Renal cortex interstitium (tissue), 11 donors: ENCODE results near the gene ATG13. TPM values are rescaled to one million over a fixed set of nuclear protein-coding genes. Genes with fewer than 3 reads are reported as not detected.
"Not testable (repeated sequence)": the region's sequence is repeated elsewhere in the genome, so short reads cannot be mapped to it uniquely, and the experiment has no call there.

Experiments used
- DNase-seq, 11 donors: peaks; one replicate each; pipeline ENCODE4 v3.0.0-alpha.2; 2013; ENCODE audit warnings: low read depth in 9 of 11, low spot score in 4 of 11; ENCODE audit errors: extremely low read depth in 1 of 11
- polyA plus RNA-seq, 3 donors: library from polyadenylated mRNA; unstranded; fragments of 120-200 nt; gene quantifications; one replicate each; pipeline ENCODE4 v1.2.1, GENCODE V29; 2013; ENCODE audit not compliant: insufficient read length in 3 of 3

ATG13 gene
- polyA plus RNA-seq, 3 donors, result 60.0 to 72.7 (median 63.0) TPM

GRCh38 chr11:46665356-46665755, 48.0 kb downstream of the ATG13 start:
- no peak for DNase-seq

DNA sequence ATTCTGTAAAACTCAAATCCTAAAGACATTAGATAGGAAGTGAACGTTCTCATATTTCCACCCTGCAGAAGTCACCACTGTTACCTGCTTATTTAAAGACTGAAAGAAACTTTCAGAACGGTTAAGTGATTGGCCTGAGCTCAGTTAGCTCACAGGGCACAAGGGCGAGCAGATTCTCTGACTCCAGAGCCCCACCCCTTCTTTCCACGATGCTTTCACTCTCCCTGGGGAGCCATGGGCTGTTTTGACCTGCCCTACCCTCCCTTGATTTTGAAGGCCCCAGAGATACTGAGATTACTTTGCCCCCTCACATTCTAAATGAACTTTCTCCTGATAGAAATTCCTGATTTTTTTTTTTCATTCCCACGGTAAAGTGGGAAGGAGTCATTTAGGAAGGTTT, 49.2 kb downstream of the ATG13 start:
- DNase-seq, result no peak

GRCh38 chr11:46667043-46667481, 49.7 kb downstream of the ATG13 start:
- peak in 1 of 11 donors; percentile 25 for DNase-seq

- no peak for DNase-seq
Observed at GRCh38 chr11:46668480-46669085, 51.2 kb downstream of the ATG13 start.

DNA sequence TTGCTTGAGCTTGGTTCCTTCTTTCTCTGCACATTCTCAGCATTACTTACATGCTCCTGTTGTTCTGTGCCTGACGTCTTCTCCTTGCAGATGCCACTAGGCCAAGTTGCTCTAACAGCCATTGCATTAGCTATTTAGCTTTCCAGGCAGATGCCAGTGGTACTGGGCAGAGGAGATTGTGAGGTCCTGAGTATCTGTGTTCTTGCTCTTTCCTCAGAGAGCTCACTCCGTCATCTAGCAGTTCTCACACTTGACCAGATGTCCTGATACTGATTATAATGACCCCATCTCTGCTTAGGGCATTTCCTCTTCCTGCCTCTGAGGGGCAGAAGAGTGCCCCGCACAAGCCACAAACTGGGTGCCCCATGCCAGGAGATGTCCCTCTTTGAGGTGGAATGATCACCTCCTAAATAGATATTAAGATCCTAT, 52.4 kb downstream of the ATG13 start:
- no peak for DNase-seq

- not testable (repeated sequence) for DNase-seq
Observed at GRCh38 chr11:46670521-46670920, 53.2 kb downstream of the ATG13 start.

GRCh38 chr11:46671958-46672315, 54.6 kb downstream of the ATG13 start:
- no peak for DNase-seq

DNA sequence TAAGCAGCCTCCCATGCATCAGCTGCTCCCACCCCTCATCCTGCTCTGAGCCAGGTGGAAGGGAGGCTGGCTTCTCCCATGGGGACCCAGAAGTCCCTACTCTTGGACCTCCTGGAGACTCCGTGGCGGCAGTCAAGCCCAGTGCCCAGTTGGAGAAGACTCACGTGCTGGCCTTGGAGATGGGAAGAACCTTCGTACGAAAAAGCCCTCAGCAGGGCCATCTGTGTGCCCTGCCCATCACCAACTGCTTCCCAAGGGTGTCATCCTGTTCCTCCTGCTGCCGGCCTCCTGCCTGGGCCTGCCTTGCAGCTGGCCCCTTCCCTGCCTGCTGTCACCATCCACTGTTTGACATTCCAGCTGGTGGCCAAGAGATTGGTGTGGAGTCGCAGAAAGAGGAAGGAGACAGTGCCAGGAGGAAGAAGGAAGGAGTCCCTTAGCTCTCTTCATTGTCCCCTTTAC, 55.1 kb downstream of the ATG13 start:
- DNase-seq, result no peak

- no peak for DNase-seq
Observed at GRCh38 chr11:46673713-46674462, 56.5 kb downstream of the ATG13 start.

- no peak for DNase-seq
Observed at GRCh38 chr11:46674463-46675287, 57.3 kb downstream of the ATG13 start.

GRCh38 chr11:46675288-46675851, 58.0 kb downstream of the ATG13 start:
- DNase-seq, result no peak

- no peak for DNase-seq
Observed at GRCh38 chr11:46675949-46676348, 58.6 kb downstream of the ATG13 start.

GRCh38 chr11:46676436-46677158, 59.2 kb downstream of the ATG13 start:
- DNase-seq, result no peak

GRCh38 chr11:46677169-46677568, 59.8 kb downstream of the ATG13 start:
- no peak for DNase-seq

DNA sequence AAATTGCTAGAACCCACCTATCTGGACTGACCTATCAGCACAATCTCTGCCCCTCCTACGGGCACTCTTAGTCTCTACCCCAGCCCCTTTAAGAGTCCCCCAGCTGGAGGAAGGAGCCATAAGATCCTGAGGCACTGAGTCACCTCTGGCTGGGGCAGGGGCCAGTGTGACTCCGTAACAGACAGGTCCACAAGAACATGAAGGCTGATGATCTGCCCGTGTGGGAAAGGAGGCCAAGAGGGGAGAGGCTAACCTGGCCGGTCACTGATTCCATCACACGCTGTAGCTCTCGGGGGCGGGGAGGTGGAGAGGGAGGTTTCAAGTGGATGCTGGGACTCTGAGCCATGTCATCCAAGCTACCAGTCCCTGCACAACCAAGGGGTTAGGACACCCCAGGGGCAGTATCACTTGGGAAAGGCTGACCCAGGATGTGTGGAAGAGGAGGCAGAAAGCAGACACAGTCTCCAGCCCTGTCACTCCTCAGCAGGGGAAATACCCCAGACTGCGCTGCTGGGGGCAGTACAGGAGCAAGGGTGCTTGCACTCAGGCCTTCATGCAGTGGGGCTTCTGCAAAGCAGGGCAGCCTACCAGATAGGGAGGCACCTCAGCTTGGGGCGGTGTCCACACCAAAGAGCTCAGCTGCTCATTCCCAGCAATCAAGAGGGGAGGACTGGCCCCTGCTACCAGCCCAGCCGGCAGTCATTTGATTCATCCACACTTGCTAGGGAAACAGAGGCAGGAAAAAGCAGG, 60.8 kb downstream of the ATG13 start:
- DNase-seq, result no peak

DNA sequence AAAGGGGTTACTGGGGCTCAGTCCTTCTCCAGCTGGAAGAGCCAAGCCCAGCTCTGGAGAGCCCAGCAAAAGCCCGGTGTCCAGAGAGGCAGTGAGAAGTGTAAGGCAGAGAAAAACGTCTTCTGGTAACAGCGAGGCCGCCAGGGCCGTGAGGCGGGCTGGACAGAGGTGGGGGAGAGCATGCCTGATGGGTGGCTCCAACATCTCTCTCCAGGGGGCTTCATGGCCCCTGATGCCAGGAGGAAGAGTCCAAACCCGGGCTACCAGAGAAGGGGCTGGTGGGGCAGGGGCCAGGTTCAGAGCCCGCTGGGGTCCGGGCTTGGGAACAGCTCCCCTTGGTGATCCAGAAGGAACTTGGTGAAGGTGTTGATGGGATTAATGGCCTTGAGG, 61.4 kb downstream of the ATG13 start:
- no peak for DNase-seq

DNA sequence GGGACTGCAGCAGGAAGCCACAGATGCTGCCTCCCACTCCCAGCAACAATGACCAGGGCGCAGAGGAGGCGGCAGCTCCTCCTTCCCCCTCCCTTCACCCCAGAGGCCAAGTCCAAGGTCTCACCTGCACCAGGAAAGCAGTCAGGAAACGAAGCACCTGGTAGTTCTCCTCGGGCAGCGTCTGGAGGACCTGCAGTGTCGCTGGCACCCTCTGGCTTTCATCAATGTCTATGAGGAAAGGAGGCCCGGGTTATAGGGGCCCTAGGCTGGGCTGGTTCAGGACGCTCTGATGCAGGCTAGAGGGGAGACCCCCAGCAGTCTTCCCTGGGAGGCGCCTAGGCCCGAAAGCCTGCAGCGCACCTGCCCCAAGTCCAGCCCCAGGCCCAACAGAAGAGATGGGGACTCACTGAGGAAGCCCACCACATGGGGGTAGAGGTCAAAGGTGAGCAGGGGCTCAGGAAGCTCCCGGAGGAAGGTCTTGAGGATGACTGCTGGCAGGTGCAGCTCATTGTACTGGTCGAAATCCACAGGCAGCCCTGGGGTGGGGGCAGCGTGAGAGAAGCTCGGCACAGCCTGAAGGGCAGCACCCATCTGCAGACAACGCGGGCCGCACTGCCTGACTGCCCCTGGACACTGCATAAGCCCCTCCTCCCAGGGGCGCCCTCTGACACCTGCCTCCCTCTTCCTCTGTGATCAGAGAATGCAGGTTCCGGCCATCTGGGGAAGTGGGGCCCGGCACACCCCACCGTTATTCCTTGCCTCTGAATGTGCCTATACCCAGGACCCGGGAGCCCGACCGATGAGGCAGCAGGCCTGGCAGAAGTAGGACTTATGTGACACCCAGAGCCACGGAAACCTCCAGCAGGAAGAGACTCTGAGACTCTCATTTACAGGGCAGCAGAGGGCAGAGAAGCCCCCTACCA, 62.1 kb downstream of the ATG13 start:
- DNase-seq, result no peak
